ENCODE measurements around the gene LAD1. TPM values are rescaled to one million over a fixed set of nuclear protein-coding genes. Genes with fewer than 3 reads are reported as not detected.

Gene LAD1
- total RNA-seq, 4 donors from 2014 or later, result 0.25 to 6.2 (median 0.92) TPM

- intact Hi-C loops (cut with DNase I; ENCODE audit: low total_unique reads) (no loop called here), in situ Hi-C loops (cut with MboI; ENCODE audit: low sequenced_read_pairs in 4 of 4) (loop anchor here in 1 of 4 donors (25.0 kb wide), 1 partner anchor 104 kb away; no protein-coding TSS in a partner anchor)
- no peaks in the 10 kb centered on the region for H3K27me3 ChIP-seq
- DNase-seq (no peak), ATAC-seq (no peak)
- H3K4me1 ChIP-seq, result no peaks in the 10 kb centered on the region
- no peak overlapping the region for H3K4me3 ChIP-seq
- H3K27ac ChIP-seq, result no peak overlapping the region
- H3K36me3 ChIP-seq, result no peaks in the 10 kb centered on the region
- H3K9me3 ChIP-seq, result no peaks in the 10 kb centered on the region
- TF ChIP-seq, protein P1, sequence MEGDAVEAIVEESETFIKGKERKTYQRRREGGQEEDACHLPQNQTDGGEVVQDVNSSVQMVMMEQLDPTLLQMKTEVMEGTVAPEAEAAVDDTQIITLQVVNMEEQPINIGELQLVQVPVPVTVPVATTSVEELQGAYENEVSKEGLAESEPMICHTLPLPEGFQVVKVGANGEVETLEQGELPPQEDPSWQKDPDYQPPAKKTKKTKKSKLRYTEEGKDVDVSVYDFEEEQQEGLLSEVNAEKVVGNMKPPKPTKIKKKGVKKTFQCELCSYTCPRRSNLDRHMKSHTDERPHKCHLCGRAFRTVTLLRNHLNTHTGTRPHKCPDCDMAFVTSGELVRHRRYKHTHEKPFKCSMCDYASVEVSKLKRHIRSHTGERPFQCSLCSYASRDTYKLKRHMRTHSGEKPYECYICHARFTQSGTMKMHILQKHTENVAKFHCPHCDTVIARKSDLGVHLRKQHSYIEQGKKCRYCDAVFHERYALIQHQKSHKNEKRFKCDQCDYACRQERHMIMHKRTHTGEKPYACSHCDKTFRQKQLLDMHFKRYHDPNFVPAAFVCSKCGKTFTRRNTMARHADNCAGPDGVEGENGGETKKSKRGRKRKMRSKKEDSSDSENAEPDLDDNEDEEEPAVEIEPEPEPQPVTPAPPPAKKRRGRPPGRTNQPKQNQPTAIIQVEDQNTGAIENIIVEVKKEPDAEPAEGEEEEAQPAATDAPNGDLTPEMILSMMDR (IDR thresholded peaks at IDR 0.05 in 4 of 5, conservative IDR thresholded peaks at IDR 0.05 in 1 of 5), result no peak
- TF ChIP-seq POLR2A (IDR thresholded peaks at IDR 0.05), result no peak
Measured at GRCh38 chr1:201366696-201367095, 32.4 kb downstream of the LAD1 start.

GRCh38 chr1:201365251-201365650 lies 33.9 kb downstream of the LAD1 start:
- Histone ChIP-seq H3K27me3 (no peaks in the 10 kb centered on the region), H3K27ac (no peak overlapping the region), H3K4me1 (no peaks in the 10 kb centered on the region), H3K9me3 (no peaks in the 10 kb centered on the region), H3K4me3 (no peak overlapping the region), H3K36me3 (no peaks in the 10 kb centered on the region)
- in situ Hi-C loops (cut with MboI; ENCODE audit: low sequenced_read_pairs in 4 of 4) (loop anchor here in 1 of 4 donors (25.0 kb wide), 1 partner anchor 103 kb away; no protein-coding TSS in a partner anchor), intact Hi-C loops (cut with DNase I; ENCODE audit: low total_unique reads) (no loop called here)
- no peak for DNase-seq
- no peak for TF ChIP-seq POLR2A (IDR thresholded peaks at IDR 0.05)
- TF ChIP-seq, protein P1 (IDR thresholded peaks at IDR 0.05 in 4 of 5, conservative IDR thresholded peaks at IDR 0.05 in 1 of 5), result no peak
- ATAC-seq, result no peak

DNA sequence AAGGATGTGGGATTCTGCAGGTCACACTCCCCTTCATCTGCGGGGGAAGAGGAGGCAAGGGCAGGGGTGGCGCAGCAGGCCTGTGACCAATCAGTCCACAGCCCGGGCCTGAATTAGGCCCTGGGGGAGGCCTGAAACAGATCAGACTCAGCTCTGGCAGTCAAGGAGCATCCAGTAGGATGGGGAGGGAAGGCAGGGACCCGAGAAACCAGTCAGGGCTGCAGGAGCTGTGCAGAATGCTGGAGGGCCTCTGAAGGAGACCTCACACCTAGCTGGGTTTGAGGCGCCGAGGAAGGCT lies 34.4 kb downstream of the LAD1 start:
- no peak for TF ChIP-seq POLR2A (IDR thresholded peaks at IDR 0.05)
- ATAC-seq (no peak), DNase-seq (no peak)
- Histone ChIP-seq H3K36me3 (no peaks in the 10 kb centered on the region), H3K9me3 (no peaks in the 10 kb centered on the region), H3K4me1 (no peaks in the 10 kb centered on the region), H3K27ac (no peak overlapping the region), H3K4me3 (no peak overlapping the region), H3K27me3 (no peaks in the 10 kb centered on the region)
- intact Hi-C loops (cut with DNase I; ENCODE audit: low total_unique reads), result no loop called here
- in situ Hi-C loops (cut with MboI; ENCODE audit: low sequenced_read_pairs in 4 of 4), result loop anchor here in 1 of 4 donors (25.0 kb wide), 1 partner anchor 102 kb away; no protein-coding TSS in a partner anchor

GRCh38 chr1:201363467-201363866 lies 35.7 kb downstream of the LAD1 start:
- no peak overlapping the region for H3K27ac ChIP-seq
- H3K9me3 ChIP-seq, result no peaks in the 10 kb centered on the region
- H3K4me1 ChIP-seq, result no peaks in the 10 kb centered on the region
- TF ChIP-seq, protein P1 (IDR thresholded peaks at IDR 0.05 in 4 of 5, conservative IDR thresholded peaks at IDR 0.05 in 1 of 5), result no peak
- no peak for TF ChIP-seq POLR2A (IDR thresholded peaks at IDR 0.05)
- DNase-seq (no peak), ATAC-seq (no peak)
- H3K27me3 ChIP-seq, result no peaks in the 10 kb centered on the region
- in situ Hi-C loops (cut with MboI; ENCODE audit: low sequenced_read_pairs in 4 of 4) (loop anchor here in 1 of 4 donors (25.0 kb wide), 1 partner anchor 101 kb away; no protein-coding TSS in a partner anchor), intact Hi-C loops (cut with DNase I; ENCODE audit: low total_unique reads) (no loop called here)
- no peaks in the 10 kb centered on the region for H3K36me3 ChIP-seq
- no peak overlapping the region for H3K4me3 ChIP-seq

- no peaks in the 10 kb centered on the region for H3K36me3 ChIP-seq
- H3K4me1 ChIP-seq, result peaks cover 0 to 2% of the 10 kb centered on the region in 2 donors
- intact Hi-C loops (cut with DNase I; ENCODE audit: low total_unique reads), result no loop called here
- no peaks in the 10 kb centered on the region for H3K27me3 ChIP-seq
- in situ Hi-C loops (cut with MboI; ENCODE audit: low sequenced_read_pairs in 4 of 4), result loop anchor here in 1 of 4 donors (25.0 kb wide), 1 partner anchor 101 kb away; no protein-coding TSS in a partner anchor
- H3K27ac ChIP-seq, result no peak overlapping the region
- ATAC-seq, result no peak
- no peaks in the 10 kb centered on the region for H3K9me3 ChIP-seq
- DNase-seq, result no peak
- no peak overlapping the region for H3K4me3 ChIP-seq
- TF ChIP-seq POLR2A (IDR thresholded peaks at IDR 0.05), result no peak
- TF ChIP-seq, protein P1 (IDR thresholded peaks at IDR 0.05 in 4 of 5, conservative IDR thresholded peaks at IDR 0.05 in 1 of 5), result no peak
Measured at GRCh38 chr1:201362906-201363305, 36.2 kb downstream of the LAD1 start.
